HL-60 (cell line): ENCODE results near the gene NHERF1.
A peak's percentile ranks its signal among the peaks of the same experiment; 100 is the strongest.

ENCODE experiments used
- DNase-seq, 2 experiments: peaks; one replicate each; pipeline ENCODE4 v3.0.0-alpha.2; 2010 to 2020; ENCODE audit warnings: low read depth in 1 of 2, low spot score in 1 of 2
- H3K27ac ChIP-seq: fragments of 250-450 bp; sonication (Bioruptor Pico); replicated peaks from 2 replicates; pipeline ENCODE4 v1.5.1; 2020; ENCODE audit warnings: mild to moderate bottlenecking, moderate library complexity
- H3K27me3 ChIP-seq: fragments of 250-450 bp; sonication (Bioruptor Pico); 2 replicates; pipeline ENCODE4 v1.5.1; 2021; ENCODE audit warnings: mild to moderate bottlenecking, moderate library complexity; ENCODE audit not compliant: insufficient read depth, poor library complexity, severe bottlenecking
- H3K4me3 ChIP-seq: replicated peaks from 2 replicates; pipeline ENCODE4 v1.5.1; 2011; ENCODE audit warnings: mild to moderate bottlenecking, control low read depth, low read length; ENCODE audit not compliant: insufficient read depth
- GABPA ChIP-seq: IDR thresholded peaks from 2 replicates; pipeline ENCODE4 v1.6.1; 2012; ENCODE audit warnings: low read depth
- POLR2AphosphoS5 ChIP-seq: IDR thresholded peaks from 2 replicates; pipeline ENCODE4 v1.6.1; 2012; ENCODE audit warnings: low read depth
- REST ChIP-seq: IDR thresholded peaks from 2 replicates; pipeline ENCODE4 v1.6.1; 2012; ENCODE audit warnings: low read depth; ENCODE audit not compliant: insufficient replicate concordance
- SPI1 ChIP-seq: IDR thresholded peaks from 2 replicates; pipeline ENCODE4 v1.6.1; 2012; ENCODE audit warnings: low read depth, mild to moderate bottlenecking, borderline replicate concordance
- TF ChIP-seq, protein P1 (sequence below): IDR thresholded peaks from one replicate; pipeline ENCODE4 v1.5.1; 2011; ENCODE audit warnings: low read length, control low read depth, inconsistent platforms; ENCODE audit not compliant: insufficient read depth

The NHERF1 gene

DNA sequence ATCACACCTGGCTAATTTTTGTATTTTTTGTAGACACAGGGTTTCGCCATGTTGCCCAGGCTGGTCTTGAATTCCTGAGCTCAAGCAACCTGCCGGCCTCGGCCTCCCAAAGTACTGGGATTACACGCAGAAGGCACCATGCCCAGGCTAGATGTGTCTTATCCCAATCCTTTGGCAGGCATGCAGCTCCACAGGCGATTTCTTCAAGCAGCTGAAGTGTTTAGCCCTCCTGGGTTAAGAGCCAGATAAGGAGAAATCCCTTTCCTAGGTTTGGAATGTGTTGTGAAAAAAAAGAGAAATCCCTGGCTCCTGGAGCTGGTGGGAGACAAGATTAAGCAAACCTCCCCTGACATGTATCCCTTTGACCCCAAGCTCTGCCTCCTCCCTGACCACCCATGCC lies 2.1 kb upstream of the NHERF1 start:
- no peak for TF ChIP-seq GABPA
- TF ChIP-seq SPI1 = no peak
- TF ChIP-seq, protein P1, sequence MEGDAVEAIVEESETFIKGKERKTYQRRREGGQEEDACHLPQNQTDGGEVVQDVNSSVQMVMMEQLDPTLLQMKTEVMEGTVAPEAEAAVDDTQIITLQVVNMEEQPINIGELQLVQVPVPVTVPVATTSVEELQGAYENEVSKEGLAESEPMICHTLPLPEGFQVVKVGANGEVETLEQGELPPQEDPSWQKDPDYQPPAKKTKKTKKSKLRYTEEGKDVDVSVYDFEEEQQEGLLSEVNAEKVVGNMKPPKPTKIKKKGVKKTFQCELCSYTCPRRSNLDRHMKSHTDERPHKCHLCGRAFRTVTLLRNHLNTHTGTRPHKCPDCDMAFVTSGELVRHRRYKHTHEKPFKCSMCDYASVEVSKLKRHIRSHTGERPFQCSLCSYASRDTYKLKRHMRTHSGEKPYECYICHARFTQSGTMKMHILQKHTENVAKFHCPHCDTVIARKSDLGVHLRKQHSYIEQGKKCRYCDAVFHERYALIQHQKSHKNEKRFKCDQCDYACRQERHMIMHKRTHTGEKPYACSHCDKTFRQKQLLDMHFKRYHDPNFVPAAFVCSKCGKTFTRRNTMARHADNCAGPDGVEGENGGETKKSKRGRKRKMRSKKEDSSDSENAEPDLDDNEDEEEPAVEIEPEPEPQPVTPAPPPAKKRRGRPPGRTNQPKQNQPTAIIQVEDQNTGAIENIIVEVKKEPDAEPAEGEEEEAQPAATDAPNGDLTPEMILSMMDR = no peak
- no peak for TF ChIP-seq POLR2AphosphoS5
- TF ChIP-seq REST = no peak
- H3K4me3 ChIP-seq = no peak overlapping the region
- no peaks in the 10 kb centered on the region for H3K27me3 ChIP-seq
- H3K27ac ChIP-seq = peak overlapping the region; percentile 24; the same call in 1 of the 2 replicates
- no peak for DNase-seq

GRCh38 chr17:74746922-74747321 lies 1.5 kb upstream of the NHERF1 start:
- DNase-seq = peak in 1 of 2 experiments; percentile 76
- H3K27ac ChIP-seq = peak overlapping the region; percentile 24; the same call in 1 of the 2 replicates
- no peaks in the 10 kb centered on the region for H3K27me3 ChIP-seq
- H3K4me3 ChIP-seq = no peak overlapping the region
- no peak for TF ChIP-seq GABPA
- TF ChIP-seq, protein P1 = no peak
- TF ChIP-seq SPI1 = no peak
- no peak for TF ChIP-seq POLR2AphosphoS5
- no peak for TF ChIP-seq REST

DNA sequence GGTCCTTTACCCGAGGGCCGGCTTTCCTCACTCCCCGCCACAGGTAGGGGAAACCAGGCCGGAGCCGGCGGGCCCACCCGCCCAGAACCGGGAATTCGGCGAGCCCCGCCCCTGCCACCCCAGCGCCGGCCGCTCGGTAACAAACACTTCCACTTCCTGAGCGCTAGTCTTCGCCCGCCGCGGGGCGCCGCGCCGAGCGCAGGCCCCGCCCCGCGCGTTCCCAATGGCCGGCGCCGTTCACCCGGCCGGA lies 224 bp upstream of the NHERF1 start:
- DNase-seq = no peak
- Histone ChIP-seq H3K27ac (peak overlapping the region; percentile 60), H3K27me3 (no peaks in the 10 kb centered on the region), H3K4me3 (peak overlapping the region; percentile 41)
- TF ChIP-seq POLR2AphosphoS5 = no peak
- TF ChIP-seq SPI1 = peak; percentile 57; the same call in 1 of the 2 replicates
- no peak for TF ChIP-seq REST
- no peak for TF ChIP-seq GABPA
- TF ChIP-seq, protein P1 = no peak
